ENCODE results near the gene HDAC11.

HDAC11 gene

GRCh38 chr3:13535526-13535875 is 55.4 kb downstream of the HDAC11 start:
- no peak for TF ChIP-seq CTCF (conservative IDR thresholded peaks at IDR 0.05)
- no peak overlapping the region for H3K27ac ChIP-seq

- TF ChIP-seq CTCF (conservative IDR thresholded peaks at IDR 0.05): no peak
These were observed 55.8 kb downstream of the HDAC11 start for GRCh38 chr3:13535905-13536304.

GRCh38 chr3:13536432-13536831 is 56.3 kb downstream of the HDAC11 start:
- no peak for TF ChIP-seq CTCF (conservative IDR thresholded peaks at IDR 0.05)
- no peak overlapping the region; the same call in 1 of the 2 replicates for H3K27ac ChIP-seq

More at GRCh38 chr3:13535905-13536304, 55.8 kb downstream of the HDAC11 start:
- H3K27ac ChIP-seq: no peak overlapping the region

GRCh38 chr3:13536832-13537231 is 56.7 kb downstream of the HDAC11 start:
- TF ChIP-seq CTCF (conservative IDR thresholded peaks at IDR 0.05): no peak
- no peak overlapping the region; the same call in 1 of the 2 replicates for H3K27ac ChIP-seq

- H3K27ac ChIP-seq: no peak overlapping the region
- no peak for TF ChIP-seq CTCF (conservative IDR thresholded peaks at IDR 0.05)
These were observed 57.3 kb downstream of the HDAC11 start for GRCh38 chr3:13537244-13537908.

GRCh38 chr3:13537909-13538296 is 57.8 kb downstream of the HDAC11 start:
- H3K27ac ChIP-seq: no peak overlapping the region
- TF ChIP-seq CTCF (conservative IDR thresholded peaks at IDR 0.05): no peak

- no peak for TF ChIP-seq CTCF (conservative IDR thresholded peaks at IDR 0.05)
- H3K27ac ChIP-seq: no peak overlapping the region
These were observed 58.6 kb downstream of the HDAC11 start for GRCh38 chr3:13538520-13539291.

Measured in VCaP (cell line).